Dendritic cell treated with granulocyte-macrophage colony-stimulating factor and Interleukin-4, amounts not matched to agents 40 ng/mL and 50 ng/mL, for 4 days (primary cell): ENCODE measurements around the gene PIGN.
A peak's percentile ranks its signal among the peaks of the same experiment; 100 is the strongest.

ENCODE experiments used
- H3K27ac Mint-ChIP-seq: one replicate; pipeline ENCODE4 v1.8.0; 2022; ENCODE audit warnings: mild to moderate bottlenecking, mixed read lengths
- H3K27me3 Mint-ChIP-seq: one replicate; pipeline ENCODE4 v1.8.0; 2022; ENCODE audit warnings: mild to moderate bottlenecking, mixed read lengths
- H3K36me3 Mint-ChIP-seq: one replicate; pipeline ENCODE4 v1.8.0; 2022; ENCODE audit warnings: low read depth, mixed read lengths
- H3K4me1 Mint-ChIP-seq: one replicate; pipeline ENCODE4 v1.8.0; 2022; ENCODE audit warnings: low read depth, mixed read lengths
- H3K4me3 Mint-ChIP-seq: one replicate; pipeline ENCODE4 v1.8.0; 2022; ENCODE audit warnings: mild to moderate bottlenecking, moderate library complexity, mixed read lengths
- H3K9me3 Mint-ChIP-seq: one replicate; pipeline ENCODE4 v1.8.0; 2022; ENCODE audit warnings: mixed read lengths
- intact Hi-C: fragments of 100-400 bp; cut with micrococcal nuclease; formaldehyde crosslinking; loops from one replicate; pipeline ENCODE4 v1.15.0; 2022

The PIGN gene

GRCh38 chr18:62186774-62187542, at the start of gene PIGN, which contains the start of gene RELCH:
TSS of gene PIGN (minus strand) at chr18:62187056. CDS start at chr18:62161353, 25,703 bp downstream.
TSS of gene RELCH (plus strand) at chr18:62187255. CDS start at chr18:62187506, 251 bp downstream.
- intact Hi-C loops, result loop anchor here (2.0 to 5.0 kb wide), 2 partner anchors 336 to 530 kb away; partner anchors contain the start of genes PHLPP1 and ZCCHC2
- Mint-ChIP-seq H3K27me3 (no peaks in the 10 kb centered on the region), H3K4me1 (peaks cover 43% of the 10 kb centered on the region), H3K9me3 (no peaks in the 10 kb centered on the region), H3K4me3 (peak within 1 kb of the TSS; percentile 98), H3K27ac (peak within 1 kb of the TSS; percentile 98), H3K36me3 (peaks cover 41% of the 10 kb centered on the region)

- intact Hi-C loops, result no loop called here
- peaks cover 68% of the 10 kb centered on the region for H3K36me3 Mint-ChIP-seq
Measured at GRCh38 chr18:62236252-62236651, 49.4 kb upstream of the PIGN start.

DNA sequence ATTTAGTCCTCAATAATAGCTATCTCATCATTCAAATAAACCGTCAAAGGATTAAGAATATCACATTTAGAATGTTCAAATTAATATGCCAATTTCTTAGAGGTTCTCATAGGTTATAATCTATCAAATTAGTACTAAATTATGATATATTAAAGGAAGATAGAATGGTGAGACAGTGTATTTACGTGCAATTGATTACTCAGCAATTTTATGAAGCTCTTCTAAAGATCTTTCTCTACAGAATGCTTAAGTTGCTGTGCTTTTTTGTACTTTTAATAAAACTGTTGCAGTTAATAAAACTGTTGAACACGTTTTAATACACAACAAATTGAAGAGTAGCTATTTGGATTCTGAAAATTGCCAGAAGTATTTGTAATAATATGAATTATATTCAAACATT, 39.2 kb upstream of the PIGN start:
- H3K4me3 Mint-ChIP-seq, result no peak overlapping the region
- no peaks in the 10 kb centered on the region for H3K27me3 Mint-ChIP-seq
- intact Hi-C loops, result no loop called here
- peaks cover 9% of the 10 kb centered on the region for H3K9me3 Mint-ChIP-seq
- no peak overlapping the region for H3K27ac Mint-ChIP-seq
- no peaks in the 10 kb centered on the region for H3K4me1 Mint-ChIP-seq
- peaks cover 78% of the 10 kb centered on the region for H3K36me3 Mint-ChIP-seq

More at GRCh38 chr18:62236252-62236651, 49.4 kb upstream of the PIGN start:
- Mint-ChIP-seq H3K27ac (no peak overlapping the region), H3K9me3 (no peaks in the 10 kb centered on the region), H3K4me1 (no peaks in the 10 kb centered on the region), H3K4me3 (no peak overlapping the region), H3K27me3 (no peaks in the 10 kb centered on the region)

- Mint-ChIP-seq H3K4me1 (no peaks in the 10 kb centered on the region), H3K9me3 (peaks cover 9% of the 10 kb centered on the region), H3K36me3 (peaks cover 69% of the 10 kb centered on the region), H3K4me3 (no peak overlapping the region), H3K27me3 (no peaks in the 10 kb centered on the region), H3K27ac (no peak overlapping the region)
- intact Hi-C loops, result no loop called here
Measured at GRCh38 chr18:62224229-62224628, 37.4 kb upstream of the PIGN start.

GRCh38 chr18:62214790-62215189, 27.9 kb upstream of the PIGN start:
- no peak overlapping the region for H3K27ac Mint-ChIP-seq
- peaks cover 40% of the 10 kb centered on the region for H3K36me3 Mint-ChIP-seq
- H3K4me1 Mint-ChIP-seq, result peaks cover 8% of the 10 kb centered on the region
- H3K4me3 Mint-ChIP-seq, result no peak overlapping the region
- no peaks in the 10 kb centered on the region for H3K27me3 Mint-ChIP-seq
- peaks cover 8% of the 10 kb centered on the region for H3K9me3 Mint-ChIP-seq
- intact Hi-C loops, result no loop called here

DNA sequence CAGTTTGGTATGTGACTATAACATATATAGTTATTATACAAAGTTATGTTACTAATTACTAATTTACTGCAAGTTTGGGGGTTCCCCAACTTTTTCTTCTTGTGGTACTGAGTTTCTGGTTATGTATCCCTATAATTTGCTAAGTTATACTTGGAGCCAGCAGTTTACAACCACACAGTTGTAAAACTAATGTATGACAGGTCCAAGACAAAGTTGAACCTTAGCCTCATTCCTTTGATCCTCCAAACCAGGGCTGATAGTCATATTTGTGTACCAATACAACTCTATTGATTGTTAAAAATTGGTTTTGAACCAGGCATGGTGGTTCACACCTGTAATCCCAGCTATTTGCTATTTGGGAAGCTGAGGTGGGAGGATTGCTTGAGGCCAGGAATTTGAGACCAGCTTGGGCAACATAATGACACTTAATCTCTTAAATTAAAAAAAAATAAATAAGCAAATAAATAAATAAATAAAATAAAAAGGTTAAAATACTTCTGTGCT, 24.5 kb upstream of the PIGN start:
- Mint-ChIP-seq H3K4me1 (peaks cover 30% of the 10 kb centered on the region), H3K27ac (no peak overlapping the region), H3K9me3 (peaks cover 9% of the 10 kb centered on the region), H3K36me3 (peaks cover 33% of the 10 kb centered on the region), H3K27me3 (no peaks in the 10 kb centered on the region), H3K4me3 (no peak overlapping the region)
- intact Hi-C loops, result no loop called here

- peaks cover 32% of the 10 kb centered on the region for H3K36me3 Mint-ChIP-seq
- H3K4me3 Mint-ChIP-seq, result no peak overlapping the region
- H3K27me3 Mint-ChIP-seq, result no peaks in the 10 kb centered on the region
- peaks cover 9% of the 10 kb centered on the region for H3K9me3 Mint-ChIP-seq
- intact Hi-C loops, result no loop called here
- peaks cover 30% of the 10 kb centered on the region for H3K4me1 Mint-ChIP-seq
- no peak overlapping the region for H3K27ac Mint-ChIP-seq
Measured at GRCh38 chr18:62210138-62210537, 23.3 kb upstream of the PIGN start.

- no peak overlapping the region for H3K27ac Mint-ChIP-seq
- peaks cover 27% of the 10 kb centered on the region for H3K36me3 Mint-ChIP-seq
- no peaks in the 10 kb centered on the region for H3K27me3 Mint-ChIP-seq
- peaks cover 30% of the 10 kb centered on the region for H3K4me1 Mint-ChIP-seq
- intact Hi-C loops, result no loop called here
- H3K9me3 Mint-ChIP-seq, result peaks cover 9% of the 10 kb centered on the region
- no peak overlapping the region for H3K4me3 Mint-ChIP-seq
Measured at GRCh38 chr18:62209046-62209445, 22.2 kb upstream of the PIGN start.

- H3K9me3 Mint-ChIP-seq, result peaks cover 9% of the 10 kb centered on the region
- H3K4me3 Mint-ChIP-seq, result no peak overlapping the region
- H3K36me3 Mint-ChIP-seq, result peaks cover 17% of the 10 kb centered on the region
- peaks cover 30% of the 10 kb centered on the region for H3K4me1 Mint-ChIP-seq
- intact Hi-C loops, result no loop called here
- H3K27me3 Mint-ChIP-seq, result no peaks in the 10 kb centered on the region
- H3K27ac Mint-ChIP-seq, result no peak overlapping the region
Measured at GRCh38 chr18:62206593-62206992, 19.7 kb upstream of the PIGN start.

DNA sequence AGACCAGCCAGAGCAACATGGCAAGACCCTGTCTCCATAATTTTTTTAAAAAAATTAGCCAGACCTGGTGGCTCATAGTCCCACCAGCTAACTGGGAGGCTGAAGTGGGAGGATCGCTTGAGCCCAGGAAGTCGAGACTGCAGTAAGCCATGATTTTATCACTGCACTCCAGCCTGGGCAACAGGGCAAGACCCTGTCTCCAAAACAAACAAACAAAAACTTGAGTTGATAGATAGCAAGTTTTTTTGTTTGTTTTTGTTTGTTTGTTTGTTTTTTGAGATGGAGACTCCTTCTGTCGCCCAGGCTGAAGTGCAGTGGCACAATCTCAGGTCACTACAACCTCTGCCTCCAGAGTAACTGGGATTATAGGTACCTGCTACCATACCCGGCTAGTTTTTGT, 19.0 kb upstream of the PIGN start:
- H3K36me3 Mint-ChIP-seq, result peaks cover 16% of the 10 kb centered on the region
- H3K9me3 Mint-ChIP-seq, result peaks cover 9% of the 10 kb centered on the region
- peaks cover 30% of the 10 kb centered on the region for H3K4me1 Mint-ChIP-seq
- H3K4me3 Mint-ChIP-seq, result no peak overlapping the region
- intact Hi-C loops, result no loop called here
- no peak overlapping the region for H3K27ac Mint-ChIP-seq
- H3K27me3 Mint-ChIP-seq, result no peaks in the 10 kb centered on the region

GRCh38 chr18:62201870-62202269, 15.0 kb upstream of the PIGN start:
- intact Hi-C loops, result no loop called here

GRCh38 chr18:62200121-62200914, 13.5 kb upstream of the PIGN start:
- Mint-ChIP-seq H3K4me3 (no peak overlapping the region), H3K27me3 (no peaks in the 10 kb centered on the region), H3K36me3 (peaks cover 15% of the 10 kb centered on the region), H3K27ac (no peak overlapping the region), H3K9me3 (no peaks in the 10 kb centered on the region), H3K4me1 (peaks cover 24% of the 10 kb centered on the region)
- intact Hi-C loops, result no loop called here

More at GRCh38 chr18:62201870-62202269, 15.0 kb upstream of the PIGN start:
- no peaks in the 10 kb centered on the region for H3K27me3 Mint-ChIP-seq
- H3K4me3 Mint-ChIP-seq, result no peak overlapping the region
- peaks cover 10% of the 10 kb centered on the region for H3K4me1 Mint-ChIP-seq
- H3K9me3 Mint-ChIP-seq, result no peaks in the 10 kb centered on the region
- H3K27ac Mint-ChIP-seq, result no peak overlapping the region
- peaks cover 5% of the 10 kb centered on the region for H3K36me3 Mint-ChIP-seq

GRCh38 chr18:62199629-62200028, 12.8 kb upstream of the PIGN start:
- intact Hi-C loops, result no loop called here
- H3K4me1 Mint-ChIP-seq, result peaks cover 24% of the 10 kb centered on the region
- no peaks in the 10 kb centered on the region for H3K27me3 Mint-ChIP-seq

DNA sequence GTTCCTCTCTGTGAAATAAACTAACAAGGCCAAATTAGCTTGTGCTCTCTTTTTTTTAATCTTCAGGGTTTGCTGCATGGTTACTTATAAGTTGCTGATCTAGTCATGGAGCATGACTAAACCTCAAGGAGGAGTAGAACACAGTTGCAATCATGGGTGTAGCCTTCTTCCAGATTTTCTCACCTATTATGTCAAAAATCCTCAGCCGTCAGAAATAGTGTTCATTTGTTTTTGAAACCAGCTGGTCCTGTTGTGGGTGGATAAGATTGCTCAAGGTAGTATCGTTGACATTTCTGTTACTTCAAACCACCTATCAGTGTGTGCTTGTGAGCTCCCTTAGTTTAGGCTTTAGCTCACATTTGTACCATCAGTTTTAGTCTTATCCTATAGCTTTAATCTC, 11.4 kb upstream of the PIGN start:
- Mint-ChIP-seq H3K4me1 (peaks cover 33% of the 10 kb centered on the region), H3K27me3 (no peaks in the 10 kb centered on the region), H3K36me3 (peaks cover 14% of the 10 kb centered on the region), H3K4me3 (no peak overlapping the region), H3K27ac (no peak overlapping the region), H3K9me3 (no peaks in the 10 kb centered on the region)
- intact Hi-C loops, result no loop called here

More at GRCh38 chr18:62199629-62200028, 12.8 kb upstream of the PIGN start:
- peaks cover 15% of the 10 kb centered on the region for H3K36me3 Mint-ChIP-seq
- no peaks in the 10 kb centered on the region for H3K9me3 Mint-ChIP-seq
- no peak overlapping the region for H3K4me3 Mint-ChIP-seq
- H3K27ac Mint-ChIP-seq, result no peak overlapping the region
